Measurements from ENCODE around the gene PTPRA.

- no peak for TF ChIP-seq ATF2 (CRISPR knock-in tag; IDR thresholded peaks at IDR 0.05; ENCODE audit: borderline replicate concordance, low read depth)
- no peak for TF ChIP-seq CTCF (IDR thresholded peaks at IDR 0.05)
- no peak for TF ChIP-seq CREB1 (CRISPR knock-in tag; IDR thresholded peaks at IDR 0.05)
- no peak for TF ChIP-seq USF2 (CRISPR knock-in tag; IDR thresholded peaks at IDR 0.05)
- no peak for TF ChIP-seq ZBTB21 (CRISPR knock-in tag; IDR thresholded peaks at IDR 0.05; ENCODE audit: borderline replicate concordance)
- no peak for TF ChIP-seq FOXP4 (CRISPR knock-in tag; IDR thresholded peaks at IDR 0.05)
Observed at GRCh38 chr20:2972126-2972525, 98.8 kb downstream of the PTPRA start.

Measured in WTC11 (cell line).